ENCODE measurements around the gene ERRFI1. TPM values are rescaled to one million over a fixed set of nuclear protein-coding genes. Genes with fewer than 3 reads are reported as not detected.
A peak's percentile ranks its signal among the peaks of the same experiment; 100 is the strongest.
"Not testable (repeated sequence)": the region's sequence is repeated elsewhere in the genome, so short reads cannot be mapped to it uniquely, and the experiment has no call there.

Gene ERRFI1
- total and polyA plus RNA-seq, 2 experiments from 2014 or later = 29.7 to 50.8 TPM

GRCh38 chr1:8055973-8056372 is 29.9 kb upstream of the ERRFI1 start:
- Histone ChIP-seq H3K9me2 (ENCODE audit: insufficient read depth) (no peaks in the 10 kb centered on the region), H2AFZ (no peak overlapping the region), H3K27ac (peak overlapping the region; percentile 26; the same call in 1 of the 2 replicates), H3K4me1 (ENCODE audit: insufficient read depth) (peaks cover 25% of the 10 kb centered on the region), H3K27me3 (replicated peaks; ENCODE audit: insufficient read depth) (no peaks in the 10 kb centered on the region), H3K9ac (no peak overlapping the region), H3K79me2 (ENCODE audit: insufficient read depth) (no peaks in the 10 kb centered on the region), H3K4me2 (ENCODE audit: unreplicated experiment) (no peak overlapping the region), H4K20me1 (ENCODE audit: insufficient read depth) (no peaks in the 10 kb centered on the region), H3K4me3 (no peak overlapping the region), H3K9me3 (ENCODE audit: low read depth) (no peaks in the 10 kb centered on the region), H3K36me3 (ENCODE audit: low read depth) (no peaks in the 10 kb centered on the region), H3F3A (ENCODE audit: insufficient read depth) (peaks cover 15% of the 10 kb centered on the region; the same call in 1 of the 2 replicates)
- TF ChIP-seq EZH2 (IDR thresholded peaks at IDR 0.05; ENCODE audit: insufficient read depth, poor library complexity, severe bottlenecking) (no peak), EZH2phosphoT487 (IDR thresholded peaks at IDR 0.05; ENCODE audit: insufficient read depth, low read depth) (no peak)
- in situ Hi-C loops (cut with MboI) = no loop called here
- peak; percentile 88 for DNase-seq
- 68 to 70% methylated on average over 4 of the region's 4 CpGs for WGBS, 2 experiments (ENCODE audit: low coverage in 1 of 2, low lambda C conversion rate in 2 of 2, missing lambda C conversion rate in 2 of 2)

DNA sequence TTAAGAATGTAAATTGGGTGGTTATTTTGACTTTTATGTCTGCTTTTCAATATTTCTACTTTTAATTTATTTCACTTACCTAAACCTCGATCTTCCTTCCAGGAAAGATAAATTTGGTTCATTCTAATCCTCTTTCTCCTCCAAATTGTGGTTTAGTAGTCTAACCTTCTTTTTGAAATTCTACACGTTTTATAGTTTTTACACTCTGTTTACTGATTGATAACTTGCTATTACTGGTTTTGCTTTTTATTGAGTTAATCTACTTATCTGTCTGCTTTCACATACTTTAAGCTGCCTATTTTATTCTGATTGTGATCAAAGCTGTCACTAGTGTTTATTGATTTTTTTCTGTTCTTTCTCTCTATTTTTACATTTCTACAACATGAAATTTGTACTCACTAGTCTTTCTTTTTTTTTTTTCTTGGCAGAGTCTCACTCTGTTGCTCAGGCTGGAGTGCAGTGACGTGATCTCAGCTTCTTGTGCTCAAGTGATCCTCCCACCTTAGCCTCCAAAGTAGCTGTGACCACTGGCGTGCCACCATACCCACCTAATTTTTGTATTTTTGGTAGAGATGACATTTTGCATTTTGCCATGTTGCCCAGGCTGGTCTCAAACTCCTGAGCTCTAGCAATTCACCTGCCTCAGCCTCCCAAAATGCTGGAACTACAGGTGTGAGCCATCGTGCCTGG is 27.9 kb upstream of the ERRFI1 start:
- WGBS, 2 experiments (ENCODE audit: low coverage in 1 of 2, low lambda C conversion rate in 2 of 2, missing lambda C conversion rate in 2 of 2) = 89 to 95% methylated on average over 5 of the region's 5 CpGs
- no peak for DNase-seq
- Histone ChIP-seq H3K79me2 (ENCODE audit: insufficient read depth) (no peaks in the 10 kb centered on the region), H3K4me3 (no peak overlapping the region), H3K4me2 (ENCODE audit: unreplicated experiment) (no peak overlapping the region), H3K9me3 (ENCODE audit: low read depth) (no peaks in the 10 kb centered on the region), H3K27ac (no peak overlapping the region), H2AFZ (no peak overlapping the region), H3K27me3 (replicated peaks; ENCODE audit: insufficient read depth) (no peaks in the 10 kb centered on the region), H3F3A (ENCODE audit: insufficient read depth) (peaks cover 15% of the 10 kb centered on the region; the same call in 1 of the 2 replicates), H3K36me3 (ENCODE audit: low read depth) (no peaks in the 10 kb centered on the region), H4K20me1 (ENCODE audit: insufficient read depth) (no peaks in the 10 kb centered on the region), H3K9me2 (ENCODE audit: insufficient read depth) (no peaks in the 10 kb centered on the region), H3K9ac (no peak overlapping the region), H3K4me1 (ENCODE audit: insufficient read depth) (peaks cover 14% of the 10 kb centered on the region)
- in situ Hi-C loops (cut with MboI) = no loop called here
- TF ChIP-seq EZH2 (IDR thresholded peaks at IDR 0.05; ENCODE audit: insufficient read depth, poor library complexity, severe bottlenecking) = no peak
- TF ChIP-seq EZH2phosphoT487 (IDR thresholded peaks at IDR 0.05; ENCODE audit: insufficient read depth, low read depth) = no peak

DNA sequence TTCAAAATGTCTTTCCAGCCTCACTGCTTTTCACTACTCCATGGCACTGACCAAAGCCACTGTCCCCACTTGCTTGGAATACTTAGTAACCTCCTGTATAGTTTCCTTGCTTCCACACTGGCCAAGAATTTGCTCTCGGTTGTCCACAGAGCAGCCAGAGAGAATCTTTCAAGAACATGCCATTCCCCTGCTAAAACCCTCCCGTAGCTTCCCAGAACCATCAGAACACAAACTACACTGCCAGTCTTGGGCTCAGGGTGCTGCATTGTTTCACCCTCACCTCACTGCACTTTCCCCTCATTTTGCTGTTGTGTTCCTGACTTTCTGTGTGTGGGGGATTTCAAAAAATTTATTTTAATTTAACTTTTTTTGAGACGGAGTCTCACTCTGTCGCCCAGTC is 25.5 kb upstream of the ERRFI1 start:
- Histone ChIP-seq H3K9me2 (ENCODE audit: insufficient read depth) (no peaks in the 10 kb centered on the region), H3K4me2 (ENCODE audit: unreplicated experiment) (no peak overlapping the region), H3K9ac (no peak overlapping the region), H4K20me1 (ENCODE audit: insufficient read depth) (no peaks in the 10 kb centered on the region), H3K9me3 (ENCODE audit: low read depth) (no peaks in the 10 kb centered on the region), H3K27ac (no peak overlapping the region), H2AFZ (no peak overlapping the region), H3K79me2 (ENCODE audit: insufficient read depth) (no peaks in the 10 kb centered on the region), H3K27me3 (replicated peaks; ENCODE audit: insufficient read depth) (no peaks in the 10 kb centered on the region), H3K4me1 (ENCODE audit: insufficient read depth) (peaks cover 29% of the 10 kb centered on the region), H3K36me3 (ENCODE audit: low read depth) (no peaks in the 10 kb centered on the region), H3F3A (ENCODE audit: insufficient read depth) (peaks cover 36% of the 10 kb centered on the region), H3K4me3 (no peak overlapping the region)
- DNase-seq = no peak
- in situ Hi-C loops (cut with MboI) = no loop called here
- WGBS, 2 experiments (ENCODE audit: low coverage in 1 of 2, low lambda C conversion rate in 2 of 2, missing lambda C conversion rate in 2 of 2) = 91 to 95% methylated on average over 4 of the region's 4 CpGs
- TF ChIP-seq EZH2 (IDR thresholded peaks at IDR 0.05; ENCODE audit: insufficient read depth, poor library complexity, severe bottlenecking) = no peak
- no peak for TF ChIP-seq EZH2phosphoT487 (IDR thresholded peaks at IDR 0.05; ENCODE audit: insufficient read depth, low read depth)

DNA sequence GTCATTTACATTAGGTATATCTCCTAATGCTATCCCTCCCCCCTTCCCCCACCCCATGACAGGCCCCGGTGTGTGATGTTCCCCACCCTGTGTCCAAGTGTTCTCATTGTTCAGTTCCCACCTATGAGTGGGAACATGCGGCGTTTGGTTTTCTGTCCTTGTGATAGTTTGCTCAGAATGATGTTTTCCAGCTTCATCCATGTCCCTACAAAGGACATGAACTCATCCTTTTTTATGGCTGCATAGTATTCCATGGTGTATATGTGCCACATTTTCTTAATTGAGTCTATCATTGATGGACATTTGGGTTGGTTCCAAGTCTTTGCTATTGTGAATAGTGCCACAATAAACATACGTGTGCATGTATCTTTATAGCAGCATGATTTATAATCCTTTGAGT is 23.1 kb upstream of the ERRFI1 start:
- not testable (repeated sequence) for H3K27me3 ChIP-seq (replicated peaks; ENCODE audit: insufficient read depth); H3K4me3 ChIP-seq; H3K9me2 ChIP-seq (ENCODE audit: insufficient read depth); H4K20me1 ChIP-seq (ENCODE audit: insufficient read depth); H2AFZ ChIP-seq; H3K36me3 ChIP-seq (ENCODE audit: low read depth); H3K9me3 ChIP-seq (ENCODE audit: low read depth); H3K9ac ChIP-seq; DNase-seq; H3K79me2 ChIP-seq (ENCODE audit: insufficient read depth); H3K27ac ChIP-seq; H3K4me2 ChIP-seq (ENCODE audit: unreplicated experiment)
- in situ Hi-C loops (cut with MboI) = loop anchor here (25.0 kb wide), 1 partner anchor 188 kb away; no protein-coding TSS in a partner anchor
- H3F3A ChIP-seq (ENCODE audit: insufficient read depth) = peaks cover 35% of the 10 kb centered on the region
- peaks cover 33% of the 10 kb centered on the region for H3K4me1 ChIP-seq (ENCODE audit: insufficient read depth)
- 78 to 99% methylated on average over 4 of the region's 4 CpGs for WGBS, 2 experiments (ENCODE audit: low coverage in 1 of 2, low lambda C conversion rate in 2 of 2, missing lambda C conversion rate in 2 of 2)
